C4-2B (cell line): Measurements from ENCODE around the gene TUBB6.

Experiments used
- H3K27ac ChIP-seq: fragments of 450-650 bp; 2 replicates; pipeline ENCODE4 v1.5.1; 2017
- ZFX ChIP-seq: fragments of 450-650 bp; IDR thresholded peaks from 2 replicates; pipeline ENCODE4 v1.6.1; 2017
- TF ChIP-seq, protein P1 (sequence below): fragments of 450-650 bp; conservative IDR thresholded peaks from 2 replicates; pipeline ENCODE4 v1.5.1; 2017; ENCODE audit warnings: mild to moderate bottlenecking

TUBB6 gene

DNA sequence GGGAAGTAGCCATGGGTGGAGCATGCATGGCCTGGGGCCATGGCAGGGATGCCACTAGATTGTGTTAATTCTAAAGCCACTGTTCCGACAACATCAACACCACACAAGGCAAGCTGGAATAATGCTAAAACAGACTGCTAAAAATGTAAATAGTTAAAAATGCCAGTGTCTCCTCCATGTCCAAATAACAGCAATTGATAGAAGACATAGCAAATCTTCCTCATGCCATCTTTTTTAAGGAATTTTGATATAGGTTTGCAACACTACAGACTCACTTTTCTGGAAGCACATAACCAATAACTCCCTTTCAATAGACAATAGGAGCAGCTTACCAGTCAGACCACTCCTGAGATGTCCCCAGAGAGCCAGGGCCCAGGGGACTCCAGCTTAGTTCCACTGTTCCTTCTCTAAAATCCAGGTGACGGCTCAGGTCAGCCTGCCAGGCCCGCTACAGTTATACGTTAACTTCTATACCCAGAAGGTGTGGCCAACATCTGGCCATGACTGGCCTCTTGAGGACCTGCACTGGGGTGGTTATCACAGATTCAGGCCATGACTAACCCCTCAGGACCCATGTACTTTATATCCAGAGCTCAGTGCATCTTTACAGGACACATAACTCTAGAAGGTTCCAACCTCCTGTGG, 20.3 kb downstream of the TUBB6 start:
- H3K27ac ChIP-seq, result no peak overlapping the region
- TF ChIP-seq, protein P1, sequence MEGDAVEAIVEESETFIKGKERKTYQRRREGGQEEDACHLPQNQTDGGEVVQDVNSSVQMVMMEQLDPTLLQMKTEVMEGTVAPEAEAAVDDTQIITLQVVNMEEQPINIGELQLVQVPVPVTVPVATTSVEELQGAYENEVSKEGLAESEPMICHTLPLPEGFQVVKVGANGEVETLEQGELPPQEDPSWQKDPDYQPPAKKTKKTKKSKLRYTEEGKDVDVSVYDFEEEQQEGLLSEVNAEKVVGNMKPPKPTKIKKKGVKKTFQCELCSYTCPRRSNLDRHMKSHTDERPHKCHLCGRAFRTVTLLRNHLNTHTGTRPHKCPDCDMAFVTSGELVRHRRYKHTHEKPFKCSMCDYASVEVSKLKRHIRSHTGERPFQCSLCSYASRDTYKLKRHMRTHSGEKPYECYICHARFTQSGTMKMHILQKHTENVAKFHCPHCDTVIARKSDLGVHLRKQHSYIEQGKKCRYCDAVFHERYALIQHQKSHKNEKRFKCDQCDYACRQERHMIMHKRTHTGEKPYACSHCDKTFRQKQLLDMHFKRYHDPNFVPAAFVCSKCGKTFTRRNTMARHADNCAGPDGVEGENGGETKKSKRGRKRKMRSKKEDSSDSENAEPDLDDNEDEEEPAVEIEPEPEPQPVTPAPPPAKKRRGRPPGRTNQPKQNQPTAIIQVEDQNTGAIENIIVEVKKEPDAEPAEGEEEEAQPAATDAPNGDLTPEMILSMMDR, result peak; percentile 79
- TF ChIP-seq ZFX, result no peak

DNA sequence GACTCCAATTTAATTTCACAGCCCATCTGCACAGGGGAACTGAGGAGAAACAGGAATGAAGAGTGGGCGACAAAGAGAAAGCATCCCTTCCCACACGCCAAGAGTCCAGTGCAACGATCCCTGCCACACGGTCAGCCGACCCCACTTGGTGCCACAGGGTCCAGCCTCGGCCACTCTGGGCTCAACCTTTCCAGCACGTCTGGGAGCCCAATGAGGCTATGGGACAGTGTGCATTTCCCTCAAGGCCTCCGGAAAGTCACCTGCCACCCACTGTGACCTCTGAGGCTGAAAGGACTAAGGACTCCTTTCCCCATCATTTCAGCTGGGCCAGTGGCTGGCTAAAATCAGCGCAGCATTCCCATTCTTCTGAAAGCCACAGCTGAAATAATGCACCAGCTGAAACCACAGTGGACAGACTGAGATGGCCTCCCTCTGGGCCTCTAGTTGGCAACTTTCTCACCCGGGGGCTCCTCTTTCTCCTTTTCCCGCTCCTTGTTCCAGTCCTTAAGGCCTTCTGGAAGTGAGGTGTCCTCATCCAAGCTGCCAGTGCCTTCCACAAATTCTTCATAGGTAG, 21.2 kb downstream of the TUBB6 start:
- no peak overlapping the region for H3K27ac ChIP-seq
- TF ChIP-seq ZFX, result no peak
- TF ChIP-seq, protein P1, result no peak

DNA sequence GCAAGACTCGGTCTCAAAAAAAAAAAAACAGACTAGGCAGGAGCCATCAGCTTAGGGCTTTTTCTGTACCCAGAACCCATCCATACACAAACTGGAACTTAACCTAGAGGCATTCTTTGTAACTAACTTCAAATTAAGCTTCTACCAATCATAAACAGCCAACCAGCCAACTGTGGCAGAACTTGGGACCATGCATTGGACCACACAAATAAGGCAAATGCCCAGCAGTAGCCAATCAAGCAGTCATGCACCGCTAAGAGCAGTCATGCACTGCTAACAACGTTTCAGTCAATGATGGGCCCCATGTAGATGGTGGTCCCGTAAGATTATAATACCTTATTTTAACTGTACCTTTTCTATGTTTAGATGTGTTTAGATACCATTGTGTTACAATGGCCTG, 22.7 kb downstream of the TUBB6 start:
- TF ChIP-seq, protein P1, result no peak
- no peak for TF ChIP-seq ZFX
- H3K27ac ChIP-seq, result no peak overlapping the region

DNA sequence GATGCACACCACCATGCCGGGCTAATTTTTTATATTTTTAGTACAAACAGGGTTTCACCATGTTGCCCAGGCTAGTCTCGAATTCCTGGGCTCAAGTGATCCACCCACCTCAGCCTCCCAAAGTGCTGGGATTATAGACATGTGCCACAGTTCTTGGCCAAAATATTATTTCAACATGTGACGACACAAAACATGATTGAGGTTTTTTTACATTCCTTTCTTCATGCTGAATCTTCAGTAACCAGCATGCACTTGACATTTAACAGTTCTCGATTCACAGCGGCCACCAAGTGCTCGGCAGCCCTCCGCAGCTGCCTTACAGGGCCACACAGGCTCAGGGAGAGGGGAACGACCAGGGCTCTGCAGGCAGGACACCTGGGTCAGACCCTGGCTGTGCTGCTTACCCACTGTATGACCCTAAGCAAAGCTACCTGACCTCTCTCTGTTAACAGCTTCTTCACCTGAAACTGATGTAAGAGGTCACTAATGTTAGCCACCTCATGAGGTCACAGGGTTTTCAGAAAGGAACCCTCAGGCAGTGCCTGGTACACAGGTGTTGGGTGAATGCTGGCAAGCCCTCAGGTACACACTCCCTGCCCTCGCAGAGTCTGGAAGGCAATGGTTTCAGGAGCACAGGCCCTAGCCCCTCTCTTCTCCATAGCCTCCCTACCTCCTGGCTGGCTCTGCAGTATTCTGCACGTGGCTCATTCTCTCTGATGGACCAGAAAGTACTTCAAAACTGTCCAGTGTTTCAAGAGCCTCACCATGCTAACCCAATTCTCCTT, 25.7 kb downstream of the TUBB6 start:
- H3K27ac ChIP-seq, result no peak overlapping the region
- no peak for TF ChIP-seq ZFX
- TF ChIP-seq, protein P1, result no peak

DNA sequence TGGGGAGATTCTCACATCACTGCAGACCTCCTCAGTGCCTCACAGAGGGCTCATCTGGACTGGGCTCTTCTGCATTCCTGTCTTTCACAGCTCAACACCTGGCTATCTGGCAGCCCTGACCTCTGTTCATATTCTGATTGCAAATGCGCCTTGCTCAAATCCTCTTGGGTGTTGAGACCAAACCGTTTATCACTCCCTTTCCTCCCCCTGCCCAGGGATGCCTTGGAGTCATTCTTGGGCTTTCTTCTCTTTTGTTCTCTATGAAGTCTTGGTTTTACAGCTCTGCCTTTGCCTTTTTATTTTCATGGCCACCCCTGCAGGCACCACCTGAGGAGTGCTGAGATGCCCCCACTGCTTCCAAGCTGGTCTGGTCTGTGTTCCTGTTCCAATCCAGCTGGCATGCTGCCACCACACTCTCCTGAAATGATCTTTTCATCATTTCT, 26.3 kb downstream of the TUBB6 start:
- no peak for TF ChIP-seq ZFX
- TF ChIP-seq, protein P1, result no peak
- H3K27ac ChIP-seq, result no peak overlapping the region

DNA sequence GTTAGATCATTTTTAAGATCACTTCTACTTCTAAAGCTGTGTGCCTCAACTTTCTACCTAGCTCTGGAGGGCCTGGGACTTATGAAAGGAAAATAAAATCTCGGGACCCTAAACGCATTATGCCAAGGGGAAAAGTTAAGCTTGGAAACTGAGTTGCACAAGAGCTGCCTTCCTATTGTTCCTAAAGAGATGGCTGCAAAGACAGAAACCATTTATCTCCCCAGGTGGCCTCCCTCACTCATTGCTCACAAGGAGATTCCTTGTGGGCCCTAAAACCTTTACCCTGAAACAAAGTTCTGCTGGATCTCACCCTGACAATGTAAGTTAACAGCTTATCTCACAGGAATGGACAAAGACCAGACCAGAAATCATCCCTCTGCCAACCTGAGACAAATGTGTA, 26.8 kb downstream of the TUBB6 start:
- H3K27ac ChIP-seq, result no peak overlapping the region; the same call in 1 of the 2 replicates
- TF ChIP-seq, protein P1, result no peak
- no peak for TF ChIP-seq ZFX

DNA sequence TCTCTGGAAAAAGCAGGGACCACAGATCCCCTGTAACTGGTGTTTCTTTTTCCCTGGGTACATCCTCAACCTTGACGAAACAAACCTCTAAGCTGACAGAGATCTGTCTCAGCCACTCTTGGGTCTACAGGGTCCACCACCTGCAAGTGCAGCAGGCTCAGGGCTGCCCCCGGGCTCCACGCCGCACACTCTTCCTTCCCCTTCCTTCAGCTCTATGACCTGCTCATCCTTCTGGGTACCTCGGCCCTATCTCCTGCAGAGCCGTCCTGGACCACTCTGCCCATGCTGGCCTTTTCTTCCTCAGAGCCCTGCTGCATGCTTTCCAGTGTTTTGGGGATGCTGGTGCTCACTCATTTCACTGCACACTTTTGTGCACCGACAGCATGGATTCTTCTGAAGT, 27.5 kb downstream of the TUBB6 start:
- H3K27ac ChIP-seq, result peak overlapping the region; percentile 67
- TF ChIP-seq, protein P1, result no peak
- no peak for TF ChIP-seq ZFX
